Superior temporal gyrus (tissue), 1 donor: ENCODE measurements around the gene FOXF1.

ENCODE experiments used
- DNase-seq: peaks from one replicate; pipeline ENCODE4 v3.0.0-alpha.2; 2016; ENCODE audit errors: extremely low spot score

The FOXF1 gene

GRCh38 chr16:86504315-86505184 is 5.8 kb upstream of the FOXF1 start:
- no peak for DNase-seq

- no peak for DNase-seq
These were observed 5.0 kb upstream of the FOXF1 start for GRCh38 chr16:86505185-86505898.

DNA sequence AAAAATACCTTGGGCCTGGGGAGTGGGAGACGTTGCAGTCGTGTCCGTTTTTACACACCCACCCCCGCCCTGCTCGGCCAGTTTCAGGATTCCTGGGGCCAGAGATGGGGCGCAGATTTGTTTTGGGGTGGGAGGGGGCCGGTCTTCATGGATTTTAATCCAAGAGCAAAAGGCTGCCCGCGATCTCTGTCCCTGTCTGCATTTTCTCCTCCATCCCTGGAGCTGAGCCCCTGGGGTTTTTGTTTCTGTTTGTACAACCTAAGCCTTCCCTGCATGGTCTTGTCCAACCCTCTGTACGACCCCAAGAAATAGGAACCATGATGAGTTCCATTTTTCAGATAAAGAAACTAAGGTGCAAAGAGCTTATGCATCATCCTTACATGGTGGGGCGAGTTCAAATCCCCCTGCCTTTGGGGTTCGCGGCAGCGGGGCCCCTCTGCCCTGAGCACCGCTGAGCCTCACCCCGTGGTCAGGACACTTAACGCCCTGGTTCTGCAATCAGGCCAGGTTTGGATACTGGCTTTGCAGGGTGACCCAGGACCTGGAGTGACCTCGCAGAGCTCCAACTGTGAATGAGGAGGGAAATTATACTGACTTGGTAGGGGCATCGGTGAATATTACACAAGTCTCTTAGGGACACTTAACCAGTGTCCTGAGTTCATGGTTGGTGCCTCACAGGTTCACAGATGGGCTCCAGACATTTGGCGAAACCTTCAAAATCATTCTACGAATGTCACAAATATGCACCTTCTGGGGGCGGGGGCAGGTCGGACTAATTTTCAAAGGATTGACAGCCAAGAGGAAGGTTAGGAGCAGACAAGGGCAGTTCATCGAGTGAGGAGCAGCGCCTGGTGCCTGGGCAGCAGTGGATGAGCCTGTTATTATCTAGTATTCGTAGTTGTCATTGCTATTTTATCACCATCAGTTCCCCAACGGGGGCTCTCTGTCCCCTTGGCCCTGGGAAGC is 4.1 kb upstream of the FOXF1 start:
- DNase-seq, result no peak

GRCh38 chr16:86507173-86508027 is 2.9 kb upstream of the FOXF1 start:
- no peak for DNase-seq

GRCh38 chr16:86508028-86508946 is 2.0 kb upstream of the FOXF1 start:
- DNase-seq, result no peak

GRCh38 chr16:86508947-86509758 is 1.2 kb upstream of the FOXF1 start:
- DNase-seq, result no peak

DNA sequence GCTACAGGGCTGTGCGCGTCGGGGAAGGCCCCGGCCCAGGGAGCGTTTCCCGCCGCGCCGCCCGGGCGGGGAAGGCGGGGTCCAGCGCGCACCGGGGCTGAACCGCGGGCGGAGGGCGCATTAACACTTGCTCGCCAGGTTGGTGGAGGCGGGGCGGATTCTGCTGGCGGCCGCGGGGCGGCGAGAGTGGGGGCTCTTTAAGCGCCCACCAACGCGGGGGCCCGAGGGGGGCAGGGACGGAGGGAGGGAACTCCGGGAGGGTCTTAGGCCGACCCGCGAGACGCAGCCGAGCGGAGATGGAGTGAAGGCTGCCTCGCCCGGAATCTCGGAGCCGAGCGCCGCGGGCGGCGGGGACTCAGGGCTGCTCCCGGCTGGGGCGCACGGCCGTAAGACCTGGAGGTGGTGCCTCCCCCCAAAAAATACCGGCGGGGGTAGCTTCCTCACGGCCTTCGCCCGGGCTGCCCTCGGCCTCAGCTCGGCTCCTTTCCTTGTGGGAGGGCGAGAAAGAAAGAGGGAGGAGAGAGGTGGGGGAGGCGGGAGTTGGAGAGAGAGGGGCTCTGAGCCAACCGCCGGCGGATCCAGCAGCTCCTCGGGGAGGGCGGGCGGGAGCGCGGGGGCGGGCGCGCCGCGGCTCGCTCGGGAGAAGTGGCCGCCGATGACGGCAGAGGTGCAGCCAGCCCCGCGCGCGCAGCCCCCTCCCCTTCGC is 415 bp upstream of the FOXF1 start:
- no peak for DNase-seq

DNA sequence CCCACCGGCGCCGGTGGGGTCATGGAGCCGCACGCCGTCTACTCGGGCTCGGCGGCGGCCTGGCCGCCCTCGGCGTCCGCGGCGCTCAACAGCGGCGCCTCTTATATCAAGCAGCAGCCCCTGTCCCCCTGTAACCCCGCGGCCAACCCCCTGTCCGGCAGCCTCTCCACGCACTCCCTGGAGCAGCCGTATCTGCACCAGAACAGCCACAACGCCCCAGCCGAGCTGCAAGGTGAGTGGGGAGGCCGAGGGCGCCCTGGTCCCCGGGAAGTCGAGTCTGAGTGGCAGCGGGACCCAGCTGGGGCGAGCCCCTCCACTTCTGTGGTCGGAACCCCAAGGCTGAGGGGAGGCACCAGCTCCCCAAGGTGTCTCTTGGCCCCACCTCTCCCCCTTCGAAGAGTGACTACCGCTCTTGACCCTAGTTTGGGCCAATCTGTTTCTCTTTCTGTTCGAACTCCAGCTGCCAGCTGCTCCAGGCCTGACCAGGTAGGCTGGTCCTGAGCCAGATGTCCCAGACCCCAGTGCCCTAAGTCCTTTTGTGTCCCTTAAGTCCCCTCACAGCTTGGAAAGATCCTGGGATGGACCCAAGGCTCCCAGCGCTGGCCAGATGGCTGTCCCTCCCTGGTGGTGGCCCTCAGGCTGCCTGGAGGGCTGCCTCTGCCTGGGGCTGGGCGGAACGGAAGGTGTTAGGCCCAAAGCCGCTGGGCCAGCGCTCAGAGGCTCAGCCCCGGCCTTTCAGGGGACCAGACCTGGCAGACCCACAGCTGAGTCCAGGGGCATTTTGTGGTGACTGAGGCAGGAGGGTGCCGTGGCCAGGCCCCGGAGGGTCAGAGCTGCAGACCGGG is 1.2 kb downstream of the FOXF1 start:
- DNase-seq, result no peak

GRCh38 chr16:86512301-86512859 is 2.1 kb downstream of the FOXF1 start:
- DNase-seq, result no peak

DNA sequence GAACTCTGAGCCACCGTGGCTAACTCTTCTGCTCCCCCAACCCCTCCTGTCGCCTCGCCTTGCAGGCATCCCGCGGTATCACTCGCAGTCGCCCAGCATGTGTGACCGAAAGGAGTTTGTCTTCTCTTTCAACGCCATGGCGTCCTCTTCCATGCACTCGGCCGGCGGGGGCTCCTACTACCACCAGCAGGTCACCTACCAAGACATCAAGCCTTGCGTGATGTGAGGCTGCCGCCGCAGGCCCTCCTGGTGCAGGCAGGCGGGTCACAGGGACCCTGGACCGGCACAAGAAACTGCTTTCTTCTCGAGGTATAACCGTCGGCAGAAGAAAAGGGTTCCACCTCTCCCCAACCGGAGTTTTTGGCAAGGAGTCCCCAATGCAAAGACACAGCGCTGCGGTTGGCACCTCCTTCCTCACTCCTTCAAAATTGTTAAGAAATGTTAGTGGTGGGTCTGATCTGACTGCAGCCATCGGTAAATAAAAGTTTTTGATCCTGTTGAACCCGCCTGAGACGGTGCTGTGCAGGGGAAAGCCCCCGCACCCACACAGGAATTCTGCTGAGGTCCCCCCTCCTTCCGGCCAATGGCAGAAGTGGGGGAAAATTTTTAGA is 2.6 kb downstream of the FOXF1 start:
- no peak for DNase-seq

DNA sequence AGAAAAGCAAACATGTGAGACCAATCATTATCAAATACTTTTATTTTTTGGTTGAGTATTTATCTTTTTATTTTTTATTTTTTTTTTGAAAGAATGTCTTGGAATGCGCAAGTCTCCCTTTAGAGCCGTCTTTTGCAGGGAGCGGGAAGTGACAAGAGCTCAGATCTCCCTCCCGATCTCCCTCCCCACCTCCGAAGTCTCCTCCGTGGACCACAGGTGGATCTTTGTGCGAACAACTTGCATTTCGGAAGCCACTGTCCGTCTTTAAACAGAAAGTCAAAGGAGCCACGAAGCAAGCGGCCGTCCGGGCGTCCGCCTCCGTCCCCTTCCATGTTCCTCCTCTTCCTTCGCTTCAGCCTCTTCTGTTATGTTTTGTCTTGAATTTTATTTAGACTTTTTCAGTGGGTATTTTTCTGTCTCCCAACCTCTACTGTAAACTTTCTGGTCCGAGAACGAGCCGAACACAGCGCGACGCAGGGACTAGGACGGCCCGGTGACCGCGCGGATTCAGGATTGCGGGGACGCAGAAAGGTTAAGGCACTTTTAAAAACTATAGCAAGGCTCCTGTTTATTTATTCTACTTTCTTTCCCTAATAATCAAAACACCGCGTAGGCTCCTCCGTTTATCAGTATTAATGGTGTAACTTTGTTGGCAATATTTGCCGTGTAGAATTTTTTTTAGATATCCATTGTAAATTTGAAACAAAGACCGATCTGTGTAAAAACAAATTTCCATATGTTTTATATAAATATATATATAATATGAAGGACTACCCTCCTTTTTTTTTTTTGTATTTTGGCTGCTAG is 3.3 kb downstream of the FOXF1 start:
- no peak for DNase-seq

DNA sequence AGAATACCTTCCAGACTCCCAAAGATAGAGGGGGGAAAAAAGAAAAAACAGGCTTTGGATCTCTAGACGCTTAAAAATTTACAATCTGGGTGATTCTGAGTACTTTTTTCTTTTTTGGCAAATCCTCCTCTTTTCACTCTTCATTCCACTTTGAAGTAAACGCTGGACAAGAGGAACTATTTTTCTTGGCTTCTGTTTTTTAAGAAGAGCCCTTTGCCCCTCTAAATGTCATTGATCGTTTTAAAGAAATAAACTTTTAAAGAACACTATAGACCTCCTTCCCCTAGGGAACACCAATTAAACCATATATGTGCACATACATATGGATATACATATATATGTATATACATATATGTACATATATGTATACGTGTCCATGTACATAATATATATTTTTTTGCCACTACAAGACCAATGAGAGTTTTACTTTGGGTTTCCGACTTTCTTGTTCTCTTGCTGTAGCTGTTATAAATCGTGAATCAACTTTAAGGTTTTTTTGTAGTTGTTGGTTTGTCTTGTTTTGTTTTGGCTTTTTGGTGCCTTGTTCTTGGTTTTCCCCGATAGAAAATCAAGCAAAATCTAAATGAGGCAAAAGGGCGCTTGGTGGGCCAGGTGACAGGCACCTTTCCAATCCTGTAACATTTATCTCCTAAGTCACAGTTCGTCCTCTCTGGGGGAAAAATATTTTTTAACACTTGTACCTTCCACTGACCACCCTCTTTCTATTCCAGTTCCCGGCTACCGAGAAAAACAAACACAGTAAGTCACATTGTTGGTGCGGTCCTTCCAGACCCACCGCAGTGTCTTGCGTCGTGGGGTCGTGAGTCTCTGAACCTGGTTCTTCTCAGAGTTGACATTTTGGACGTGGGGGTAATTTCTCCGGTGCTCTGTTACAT is 4.4 kb downstream of the FOXF1 start:
- DNase-seq, result no peak

DNA sequence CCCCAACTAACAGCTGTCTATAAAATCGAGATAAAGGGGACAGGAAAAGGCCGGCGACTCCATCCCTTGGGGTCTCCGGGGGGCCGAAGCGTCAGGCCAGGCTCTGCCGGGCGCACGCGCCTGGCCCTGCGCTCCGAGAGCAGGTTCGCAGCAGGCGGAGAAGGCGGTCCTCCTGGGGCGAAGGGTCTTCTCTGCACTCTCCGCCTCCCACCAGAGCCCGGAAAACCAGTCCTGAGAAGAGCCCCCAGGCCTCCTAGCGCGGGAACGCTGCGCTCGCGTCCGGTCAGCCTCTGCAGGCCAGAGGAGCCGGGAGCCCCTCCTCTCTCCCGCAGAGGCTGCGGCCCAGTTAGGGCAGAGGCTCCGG is 5.1 kb downstream of the FOXF1 start:
- DNase-seq, result no peak

DNA sequence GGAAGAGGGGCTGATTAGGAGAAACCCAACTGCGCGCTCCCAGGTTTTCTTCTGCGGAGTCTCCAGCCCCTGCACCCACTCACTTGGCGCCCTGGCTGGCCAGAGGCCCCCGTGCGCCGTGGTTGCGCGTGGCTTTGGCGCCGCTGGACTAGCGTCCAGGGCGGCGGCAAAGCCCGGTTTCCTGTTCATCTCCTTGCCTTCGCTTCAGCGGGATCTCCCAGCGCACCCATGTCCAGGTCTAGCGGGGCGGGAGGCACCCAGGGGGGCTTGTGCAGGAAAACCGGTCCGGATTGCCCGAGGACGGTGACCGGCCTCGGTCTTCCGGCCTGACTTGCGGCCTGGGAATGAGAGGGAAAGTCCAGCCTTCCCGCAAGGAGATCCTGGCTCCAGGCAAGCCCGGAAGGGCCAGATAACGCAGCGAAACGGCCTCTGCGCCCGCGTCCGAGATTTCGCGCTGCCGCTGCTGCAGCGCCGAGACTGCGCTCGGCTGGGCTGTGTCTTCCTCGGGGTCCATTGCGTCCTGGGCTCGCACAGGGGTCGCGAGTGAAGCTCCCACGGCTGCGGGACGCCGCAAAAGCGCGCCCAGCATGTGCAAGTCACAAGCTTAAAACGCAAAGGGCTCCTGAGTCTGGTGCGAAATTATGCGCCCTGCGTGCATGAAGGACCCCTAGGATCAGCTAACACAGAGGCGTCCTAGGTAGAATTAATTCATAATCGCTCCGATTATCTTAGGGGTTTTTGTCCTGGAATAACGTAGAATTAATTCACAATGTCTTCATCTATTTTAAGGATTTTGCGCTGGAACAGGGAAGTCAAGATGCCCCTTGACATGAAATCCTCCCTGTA is 5.7 kb downstream of the FOXF1 start:
- no peak for DNase-seq
